ENCODE results near the gene CYLC2.
A peak's percentile ranks its signal among the peaks of the same experiment; 100 is the strongest.

CYLC2 gene, protein sequence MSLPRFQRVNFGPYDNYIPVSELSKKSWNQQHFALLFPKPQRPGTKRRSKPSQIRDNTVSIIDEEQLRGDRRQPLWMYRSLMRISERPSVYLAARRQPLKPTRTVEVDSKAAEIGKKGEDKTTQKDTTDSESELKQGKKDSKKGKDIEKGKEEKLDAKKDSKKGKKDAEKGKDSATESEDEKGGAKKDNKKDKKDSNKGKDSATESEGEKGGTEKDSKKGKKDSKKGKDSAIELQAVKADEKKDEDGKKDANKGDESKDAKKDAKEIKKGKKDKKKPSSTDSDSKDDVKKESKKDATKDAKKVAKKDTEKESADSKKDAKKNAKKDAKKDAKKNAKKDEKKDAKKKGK

DNA sequence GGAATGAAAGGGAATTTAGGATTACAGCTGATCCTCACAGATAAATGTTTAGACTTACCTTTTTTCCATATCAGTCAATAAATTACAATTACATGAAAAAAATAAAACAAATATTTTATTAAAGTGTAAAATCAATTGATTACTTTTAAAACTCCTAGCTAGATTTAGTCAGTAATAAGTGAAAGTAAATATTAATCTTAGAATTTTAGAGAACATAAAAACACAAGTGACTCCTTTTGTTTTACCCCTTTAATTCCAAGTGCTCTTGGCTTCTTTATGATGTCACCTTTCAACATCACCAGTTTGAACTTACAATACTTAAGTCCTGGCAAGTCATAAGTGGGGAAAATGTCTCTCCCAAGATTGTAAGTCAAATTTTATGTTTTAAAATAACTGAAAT is at the start of gene CYLC2:
CYLC2 (plus strand) TSS at position 301 of the 400 bp plus-strand sequence; CDS start at position 349, 48 bp downstream.
- DNase-seq (no peak), ATAC-seq (replicated peaks) (no peak)
- no peaks in the 10 kb centered on the region for H3K27me3 Mint-ChIP-seq
- no peaks in the 10 kb centered on the region for H3K4me1 Mint-ChIP-seq
- no peak within 1 kb of the TSS for H3K4me3 Mint-ChIP-seq
- no peaks in the 10 kb centered on the region for H3K9me3 Mint-ChIP-seq
- no peaks in the 10 kb centered on the region for H3K36me3 Mint-ChIP-seq
- H3K27ac Mint-ChIP-seq, result no peak within 1 kb of the TSS

DNA sequence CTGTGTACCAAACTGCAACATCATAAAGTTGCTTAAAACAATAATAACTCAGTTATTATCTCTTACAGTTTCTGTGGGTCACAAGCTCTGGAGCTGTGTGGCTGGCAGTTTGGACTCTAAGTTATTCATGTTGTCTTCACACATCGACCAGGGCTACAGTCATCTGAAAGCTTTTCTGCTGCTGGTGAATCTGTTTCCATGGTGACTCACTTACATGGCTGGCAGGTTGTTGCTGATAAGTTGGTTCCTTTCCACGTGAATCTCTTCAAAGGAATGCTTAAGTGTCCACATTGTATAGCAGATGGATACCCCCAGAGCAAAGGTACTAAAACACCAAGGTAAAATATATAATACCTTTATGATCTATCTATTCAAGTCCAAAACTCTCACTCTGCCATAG is 44.8 kb upstream of the CYLC2 start:
- ATAC-seq (replicated peaks), result no peak
- Mint-ChIP-seq H3K36me3 (no peaks in the 10 kb centered on the region), H3K4me3 (no peak overlapping the region), H3K27ac (no peak overlapping the region), H3K27me3 (no peaks in the 10 kb centered on the region), H3K4me1 (no peaks in the 10 kb centered on the region), H3K9me3 (peaks cover under 1 to 2% of the 10 kb centered on the region in 2 donors)
- DNase-seq, result no peak

DNA sequence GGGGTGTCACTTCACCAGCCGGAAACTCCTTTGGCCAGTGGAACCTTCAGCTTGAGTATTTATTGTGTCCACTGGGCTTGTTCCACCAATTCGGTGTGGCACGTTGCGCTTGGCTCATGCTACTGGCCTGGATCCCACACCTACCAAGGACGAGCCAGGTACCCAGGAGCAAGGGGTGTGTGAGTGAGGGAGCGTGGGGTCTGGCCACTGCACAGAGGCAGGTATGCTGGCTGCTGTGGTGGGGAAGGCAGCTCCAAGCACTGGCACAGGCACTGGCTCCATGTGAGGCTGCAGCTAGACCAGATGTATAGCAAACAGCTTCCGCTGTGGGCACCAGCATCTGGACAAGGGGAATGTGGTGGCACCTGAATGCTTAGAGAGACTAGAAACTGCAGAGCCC is 28.1 kb upstream of the CYLC2 start:
- Mint-ChIP-seq H3K27me3 (no peaks in the 10 kb centered on the region), H3K36me3 (no peaks in the 10 kb centered on the region), H3K4me3 (no peak overlapping the region), H3K4me1 (no peaks in the 10 kb centered on the region), H3K9me3 (peaks cover 9 to 25% of the 10 kb centered on the region in 2 donors), H3K27ac (no peak overlapping the region)
- no peak for DNase-seq
- ATAC-seq (replicated peaks), result no peak

GRCh38 chr9:102967979-102968378 is 27.2 kb upstream of the CYLC2 start:
- Mint-ChIP-seq H3K27me3 (no peaks in the 10 kb centered on the region), H3K27ac (no peak overlapping the region), H3K4me3 (no peak overlapping the region), H3K4me1 (no peaks in the 10 kb centered on the region), H3K9me3 (peaks cover 9 to 25% of the 10 kb centered on the region in 2 donors), H3K36me3 (no peaks in the 10 kb centered on the region)
- ATAC-seq (replicated peaks) (no peak), DNase-seq (no peak)

DNA sequence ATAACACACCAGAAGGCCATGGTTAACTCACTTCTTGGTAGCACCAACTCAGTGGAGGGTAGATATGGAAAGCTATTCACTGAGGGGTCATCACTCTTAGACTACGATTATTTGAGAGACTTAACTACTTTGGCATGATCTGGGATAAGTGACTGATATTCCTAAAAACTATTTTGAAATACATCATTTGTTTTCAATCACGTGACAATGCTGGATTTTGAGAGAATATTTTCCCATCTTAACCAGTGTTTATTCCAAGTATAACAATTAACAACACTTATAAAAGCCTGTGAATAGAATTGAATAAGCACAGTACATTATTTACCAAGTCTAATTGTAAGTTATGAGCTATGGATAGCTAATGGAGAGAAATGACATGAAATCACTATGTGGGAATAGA is 22.4 kb upstream of the CYLC2 start:
- ATAC-seq (replicated peaks) (no peak), DNase-seq (no peak)
- no peak overlapping the region for H3K27ac Mint-ChIP-seq
- no peak overlapping the region for H3K4me3 Mint-ChIP-seq
- peaks cover 9 to 25% of the 10 kb centered on the region in 2 donors for H3K9me3 Mint-ChIP-seq
- H3K36me3 Mint-ChIP-seq, result no peaks in the 10 kb centered on the region
- H3K4me1 Mint-ChIP-seq, result no peaks in the 10 kb centered on the region
- H3K27me3 Mint-ChIP-seq, result no peaks in the 10 kb centered on the region

DNA sequence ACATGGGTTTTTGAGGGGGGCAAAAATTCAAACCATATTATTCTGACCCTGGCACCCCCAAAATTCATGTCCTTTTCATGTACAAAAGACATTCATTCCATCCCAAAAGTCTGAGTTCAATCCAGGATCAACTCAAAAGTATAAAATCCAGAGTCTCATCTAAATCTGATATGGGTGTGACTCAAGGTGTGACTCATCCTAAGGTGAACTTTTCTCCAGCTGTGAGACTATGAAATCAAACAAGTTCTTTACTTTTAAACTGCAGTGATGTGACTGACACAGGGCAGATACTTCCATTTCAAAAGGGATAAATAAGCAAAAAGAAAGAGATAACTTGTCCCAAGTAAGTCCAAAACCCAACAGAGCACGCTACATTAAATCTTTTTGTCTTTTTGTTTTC is 20.6 kb upstream of the CYLC2 start:
- no peaks in the 10 kb centered on the region for H3K27me3 Mint-ChIP-seq
- no peak overlapping the region for H3K4me3 Mint-ChIP-seq
- H3K9me3 Mint-ChIP-seq, result peaks cover 5 to 15% of the 10 kb centered on the region in 2 donors
- DNase-seq (no peak), ATAC-seq (replicated peaks) (no peak)
- no peaks in the 10 kb centered on the region for H3K36me3 Mint-ChIP-seq
- no peak overlapping the region for H3K27ac Mint-ChIP-seq
- H3K4me1 Mint-ChIP-seq, result no peaks in the 10 kb centered on the region

- H3K9me3 Mint-ChIP-seq, result peaks cover 4 to 14% of the 10 kb centered on the region in 2 donors
- H3K27ac Mint-ChIP-seq, result no peak overlapping the region
- H3K4me3 Mint-ChIP-seq, result no peak overlapping the region
- H3K36me3 Mint-ChIP-seq, result no peaks in the 10 kb centered on the region
- H3K27me3 Mint-ChIP-seq, result no peaks in the 10 kb centered on the region
- ATAC-seq (replicated peaks) (no peak), DNase-seq (no peak)
- H3K4me1 Mint-ChIP-seq, result no peaks in the 10 kb centered on the region
These were observed 19.9 kb upstream of the CYLC2 start for GRCh38 chr9:102975251-102975650.

- no peak for ATAC-seq (replicated peaks)
- Mint-ChIP-seq H3K27ac (no peak overlapping the region), H3K9me3 (peaks cover 1 to 3% of the 10 kb centered on the region in 2 donors), H3K4me3 (no peak overlapping the region), H3K27me3 (no peaks in the 10 kb centered on the region), H3K4me1 (no peaks in the 10 kb centered on the region), H3K36me3 (no peaks in the 10 kb centered on the region)
- no peak for DNase-seq
These were observed 9.8 kb upstream of the CYLC2 start for GRCh38 chr9:102985162-102985895.

DNA sequence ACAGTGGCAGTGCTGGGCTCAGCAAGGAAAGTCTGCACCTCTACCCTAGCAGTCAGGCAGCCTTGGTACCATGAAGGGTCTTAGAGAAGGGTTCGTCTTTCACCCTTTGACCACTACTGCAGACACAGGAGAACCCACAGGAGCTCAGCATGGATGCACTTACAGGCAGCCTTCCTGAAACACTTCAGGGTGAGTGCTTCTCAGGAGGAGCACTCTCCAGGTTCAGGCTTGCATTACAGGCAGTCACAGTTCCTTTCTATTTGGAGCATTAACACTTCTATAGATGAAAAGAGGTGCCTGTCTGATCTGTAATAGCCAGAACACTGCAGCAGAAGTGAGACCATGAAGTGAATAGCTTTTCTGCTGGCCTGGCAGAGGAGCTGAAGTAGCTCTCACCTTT is 8.7 kb upstream of the CYLC2 start:
- Mint-ChIP-seq H3K27me3 (no peaks in the 10 kb centered on the region), H3K9me3 (peaks cover 1 to 3% of the 10 kb centered on the region in 2 donors), H3K4me1 (no peaks in the 10 kb centered on the region), H3K27ac (no peak overlapping the region), H3K36me3 (no peaks in the 10 kb centered on the region), H3K4me3 (no peak overlapping the region)
- no peak for DNase-seq
- no peak for ATAC-seq (replicated peaks)

GRCh38 chr9:103003689-103004088 is 8.6 kb downstream of the CYLC2 start:
- Mint-ChIP-seq H3K27me3 (no peaks in the 10 kb centered on the region), H3K27ac (no peak overlapping the region), H3K4me3 (no peak overlapping the region), H3K36me3 (no peaks in the 10 kb centered on the region), H3K4me1 (no peaks in the 10 kb centered on the region), H3K9me3 (peaks cover 0 to 7% of the 10 kb centered on the region in 2 donors)
- ATAC-seq (replicated peaks) (no peak), DNase-seq (no peak)

DNA sequence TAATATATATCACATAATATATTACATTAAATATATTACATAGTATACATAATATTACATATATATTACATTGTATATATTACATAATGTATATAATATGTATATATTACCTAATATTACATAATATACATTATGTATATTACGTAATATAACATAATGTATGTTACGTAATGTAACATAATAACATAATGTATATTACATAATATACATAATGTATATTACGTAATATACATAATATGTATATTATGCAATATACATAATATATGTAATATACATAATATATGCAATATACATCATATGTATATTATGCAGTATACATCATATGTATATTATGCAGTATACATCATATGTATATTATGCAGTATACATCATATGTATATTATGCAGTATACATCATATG is 19.1 kb downstream of the CYLC2 start:
- ATAC-seq (replicated peaks) (no peak), DNase-seq (no peak)
- H3K27ac Mint-ChIP-seq, result no peak overlapping the region
- no peak overlapping the region for H3K4me3 Mint-ChIP-seq
- no peaks in the 10 kb centered on the region for H3K27me3 Mint-ChIP-seq
- H3K36me3 Mint-ChIP-seq, result no peaks in the 10 kb centered on the region
- no peaks in the 10 kb centered on the region for H3K9me3 Mint-ChIP-seq
- no peaks in the 10 kb centered on the region for H3K4me1 Mint-ChIP-seq

- no peak for ATAC-seq (replicated peaks)
- Mint-ChIP-seq H3K9me3 (peaks cover 0 to 4% of the 10 kb centered on the region in 2 donors), H3K4me1 (no peaks in the 10 kb centered on the region), H3K27ac (no peak overlapping the region), H3K27me3 (no peaks in the 10 kb centered on the region), H3K4me3 (no peak overlapping the region), H3K36me3 (no peaks in the 10 kb centered on the region)
- DNase-seq, result no peak
These were observed 30.7 kb downstream of the CYLC2 start for GRCh38 chr9:103025796-103026195.

DNA sequence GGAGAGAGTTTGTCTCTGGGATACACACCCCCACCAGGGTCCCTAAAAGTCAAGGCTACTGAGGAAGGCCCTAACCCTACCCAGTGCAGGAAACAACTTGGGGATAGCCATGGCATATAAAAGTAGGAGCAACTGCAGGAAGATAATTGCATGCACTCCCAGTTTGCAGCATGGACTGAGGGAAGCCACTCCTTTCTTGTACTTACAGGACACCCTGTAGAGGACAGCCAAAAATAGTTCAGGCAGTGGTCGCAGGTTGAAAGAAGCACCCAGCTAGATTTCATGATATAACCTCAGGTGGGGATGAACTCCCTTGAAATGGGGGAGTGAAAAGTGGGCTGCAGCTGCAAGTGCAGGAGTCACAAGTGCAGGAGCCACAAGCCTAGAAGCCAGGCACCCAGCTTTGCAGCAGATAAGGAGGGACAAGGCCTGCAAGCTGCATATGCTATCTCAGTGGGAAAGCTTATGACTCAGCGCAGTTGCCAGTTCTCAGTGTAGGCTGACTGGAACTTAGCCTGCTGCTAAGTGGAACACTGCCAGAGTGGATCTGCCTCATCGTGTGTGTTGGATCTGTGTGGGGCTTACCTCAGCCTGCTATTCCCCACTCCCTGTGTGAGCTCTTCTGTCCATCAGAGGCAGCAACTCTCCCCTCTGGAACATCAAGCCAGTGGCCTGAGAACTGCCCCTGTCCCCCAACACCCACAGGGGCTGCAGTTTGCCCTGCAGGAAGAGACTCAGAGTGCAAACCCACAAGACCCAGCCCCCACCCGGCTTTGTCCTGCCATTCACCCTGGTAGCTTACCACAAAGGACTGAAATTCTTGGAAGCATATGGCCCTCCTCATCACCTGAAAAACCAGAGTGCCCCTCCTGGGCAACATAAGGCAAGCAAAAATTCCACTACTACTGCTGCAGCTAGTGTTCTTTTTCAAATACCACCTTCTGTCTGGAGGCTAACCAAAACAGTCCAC is 42.7 kb downstream of the CYLC2 start:
- Mint-ChIP-seq H3K27ac (peak overlapping the region; percentile 20), H3K4me3 (no peak overlapping the region), H3K27me3 (no peaks in the 10 kb centered on the region), H3K4me1 (no peaks in the 10 kb centered on the region), H3K36me3 (no peaks in the 10 kb centered on the region), H3K9me3 (peaks cover 0 to 5% of the 10 kb centered on the region in 2 donors)
- DNase-seq, result no peak
- ATAC-seq (replicated peaks), result peak in 1 of 2 donors; percentile 10

DNA sequence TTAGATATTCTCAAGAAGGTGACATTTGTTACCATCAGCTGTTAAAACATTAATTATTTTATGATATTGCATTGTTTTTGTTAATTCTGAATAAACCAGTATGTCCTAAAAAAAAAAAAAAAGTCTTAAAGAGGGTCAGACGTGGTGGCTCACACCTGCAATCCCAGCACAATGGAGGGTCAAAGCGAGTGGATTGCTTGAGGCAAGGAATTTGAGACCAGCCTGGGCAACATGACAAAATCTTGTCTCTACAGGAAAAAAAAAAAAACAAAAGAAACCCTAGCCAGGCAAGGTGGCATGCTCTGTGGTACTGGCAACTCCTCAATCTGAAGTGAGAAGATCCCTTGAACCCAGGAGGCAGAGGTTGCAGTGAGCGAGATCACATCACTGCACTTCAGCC is 46.8 kb downstream of the CYLC2 start:
- no peak for DNase-seq
- Mint-ChIP-seq H3K4me1 (no peaks in the 10 kb centered on the region), H3K36me3 (no peaks in the 10 kb centered on the region), H3K27me3 (no peaks in the 10 kb centered on the region), H3K27ac (no peak overlapping the region), H3K9me3 (peaks cover 1 to 5% of the 10 kb centered on the region in 2 donors), H3K4me3 (no peak overlapping the region)
- ATAC-seq (replicated peaks), result no peak
